GM12872 (cell line): ENCODE measurements around the gene EXOSC7.

Experiments
- CTCF ChIP-seq: IDR thresholded peaks from 3 replicates; pipeline ENCODE4 v1.5.1; 2011; ENCODE audit warnings: low read depth, mild to moderate bottlenecking, low read length, moderate library complexity; ENCODE audit not compliant: insufficient read depth

EXOSC7 gene

GRCh38 chr3:45007091-45007490 lies 31.0 kb downstream of the EXOSC7 start:
- no peak for TF ChIP-seq CTCF

- TF ChIP-seq CTCF = no peak
Observed at GRCh38 chr3:45008117-45008516, 32.1 kb downstream of the EXOSC7 start.

GRCh38 chr3:45009868-45010267 lies 33.8 kb downstream of the EXOSC7 start:
- TF ChIP-seq CTCF = no peak

- TF ChIP-seq CTCF = no peak
Observed at GRCh38 chr3:45010811-45011333, 34.8 kb downstream of the EXOSC7 start.

GRCh38 chr3:45011756-45012508 lies 35.9 kb downstream of the EXOSC7 start:
- no peak for TF ChIP-seq CTCF

GRCh38 chr3:45012577-45012976 lies 36.5 kb downstream of the EXOSC7 start:
- no peak for TF ChIP-seq CTCF

- TF ChIP-seq CTCF = no peak
Observed at GRCh38 chr3:45016916-45017315, 40.9 kb downstream of the EXOSC7 start.
